ENCODE measurements around the gene ACER3. TPM values are rescaled to one million over a fixed set of nuclear protein-coding genes. Genes with fewer than 3 reads are reported as not detected.
"Not testable (repeated sequence)": the region's sequence is repeated elsewhere in the genome, so short reads cannot be mapped to it uniquely, and the experiment has no call there.

The ACER3 gene
- total RNA-seq, 4 donors from 2014 or later, result 1.1 to 3.4 (median 2.6) TPM

DNA sequence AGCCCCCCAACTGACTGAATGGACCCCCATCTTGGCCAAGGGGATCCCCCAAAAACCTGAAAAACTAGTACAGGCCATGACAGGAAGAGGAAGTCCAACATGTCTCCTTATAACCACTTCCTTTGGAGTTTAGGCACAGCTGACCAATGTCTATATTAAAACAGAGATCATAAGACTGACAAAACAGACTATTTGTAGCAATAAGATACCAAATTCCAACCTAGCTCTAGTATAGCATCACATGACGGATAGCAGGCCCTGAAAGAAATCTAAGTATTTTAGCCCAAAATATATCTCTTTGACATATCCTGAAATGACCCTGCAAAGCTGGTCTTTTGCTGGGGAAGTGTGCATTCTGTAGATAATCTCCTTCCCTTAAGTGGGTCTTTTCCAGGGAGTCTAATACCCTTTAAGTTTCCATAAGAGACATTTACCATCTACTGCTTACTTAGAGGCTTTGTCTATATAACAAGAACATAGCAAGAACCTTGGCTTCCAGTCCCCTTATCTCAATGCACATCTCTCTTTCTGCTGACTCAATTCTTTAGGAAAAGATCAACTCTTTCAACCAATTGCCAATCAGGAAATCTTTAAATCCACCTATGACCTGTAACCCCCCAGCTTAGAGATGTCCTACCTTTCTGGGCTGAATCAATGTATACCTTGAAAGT lies 34.9 kb upstream of the ACER3 start:
- in situ Hi-C loops (cut with MboI; ENCODE audit: low sequenced_read_pairs in 4 of 4), result no loop called here
- TF ChIP-seq POLR2A (IDR thresholded peaks at IDR 0.05), result no peak
- TF ChIP-seq, protein P1, sequence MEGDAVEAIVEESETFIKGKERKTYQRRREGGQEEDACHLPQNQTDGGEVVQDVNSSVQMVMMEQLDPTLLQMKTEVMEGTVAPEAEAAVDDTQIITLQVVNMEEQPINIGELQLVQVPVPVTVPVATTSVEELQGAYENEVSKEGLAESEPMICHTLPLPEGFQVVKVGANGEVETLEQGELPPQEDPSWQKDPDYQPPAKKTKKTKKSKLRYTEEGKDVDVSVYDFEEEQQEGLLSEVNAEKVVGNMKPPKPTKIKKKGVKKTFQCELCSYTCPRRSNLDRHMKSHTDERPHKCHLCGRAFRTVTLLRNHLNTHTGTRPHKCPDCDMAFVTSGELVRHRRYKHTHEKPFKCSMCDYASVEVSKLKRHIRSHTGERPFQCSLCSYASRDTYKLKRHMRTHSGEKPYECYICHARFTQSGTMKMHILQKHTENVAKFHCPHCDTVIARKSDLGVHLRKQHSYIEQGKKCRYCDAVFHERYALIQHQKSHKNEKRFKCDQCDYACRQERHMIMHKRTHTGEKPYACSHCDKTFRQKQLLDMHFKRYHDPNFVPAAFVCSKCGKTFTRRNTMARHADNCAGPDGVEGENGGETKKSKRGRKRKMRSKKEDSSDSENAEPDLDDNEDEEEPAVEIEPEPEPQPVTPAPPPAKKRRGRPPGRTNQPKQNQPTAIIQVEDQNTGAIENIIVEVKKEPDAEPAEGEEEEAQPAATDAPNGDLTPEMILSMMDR (IDR thresholded peaks at IDR 0.05 in 4 of 5, conservative IDR thresholded peaks at IDR 0.05 in 1 of 5), result no peak
- ATAC-seq (no peak), DNase-seq (no peak)
- intact Hi-C loops (cut with DNase I; ENCODE audit: low total_unique reads), result no loop called here
- no peaks in the 10 kb centered on the region for H3K27me3 ChIP-seq
- H3K27ac ChIP-seq, result peak overlapping the region in 3 of 4 donors; percentile 74 to 80 (median 78)
- no peaks in the 10 kb centered on the region for H3K36me3 ChIP-seq
- no peak overlapping the region for H3K4me3 ChIP-seq
- no peaks in the 10 kb centered on the region for H3K9me3 ChIP-seq
- H3K4me1 ChIP-seq, result no peaks in the 10 kb centered on the region

DNA sequence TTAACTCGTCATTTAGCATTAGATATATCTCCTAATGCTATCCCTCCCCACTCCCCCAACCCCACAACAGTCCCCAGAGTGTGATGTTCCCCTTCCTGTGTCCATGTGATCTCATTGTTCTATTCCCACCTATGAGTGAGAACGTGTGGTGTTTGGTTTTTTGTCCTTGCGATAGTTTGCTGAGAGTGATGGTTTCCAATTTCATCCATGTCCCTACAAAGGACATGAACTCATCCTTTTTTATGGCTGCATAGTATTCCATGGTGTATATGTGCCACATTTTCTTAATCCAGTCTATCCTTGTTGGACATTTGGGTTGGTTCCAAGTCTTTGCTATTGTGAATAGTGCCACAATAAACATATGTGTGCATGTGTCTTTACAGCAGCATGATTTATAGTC lies 34.2 kb upstream of the ACER3 start:
- H3K27ac ChIP-seq; H3K9me3 ChIP-seq; DNase-seq; in situ Hi-C loops (cut with MboI; ENCODE audit: low sequenced_read_pairs in 4 of 4); intact Hi-C loops (cut with DNase I; ENCODE audit: low total_unique reads); H3K36me3 ChIP-seq; ATAC-seq; H3K27me3 ChIP-seq; H3K4me1 ChIP-seq; H3K4me3 ChIP-seq: not testable (repeated sequence)

DNA sequence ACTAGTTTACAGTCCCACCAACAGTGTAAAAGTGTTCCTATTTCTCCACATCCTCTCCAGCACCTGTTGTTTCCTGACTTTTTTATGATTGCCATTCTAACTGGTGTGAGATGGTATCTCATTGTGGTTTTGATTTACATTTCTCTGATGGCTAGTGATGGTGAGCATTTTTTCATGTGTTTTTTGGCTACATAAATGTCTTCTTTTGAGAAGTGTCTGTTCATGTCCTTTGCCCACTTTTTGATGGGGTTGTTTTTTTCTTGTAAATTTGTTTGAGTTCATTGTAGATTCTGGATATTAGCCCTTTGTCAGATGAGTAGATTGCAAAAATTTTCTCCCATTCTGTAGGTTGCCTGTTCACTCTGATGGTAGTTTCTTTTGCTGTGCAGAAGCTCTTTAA lies 33.7 kb upstream of the ACER3 start:
- H3K4me3 ChIP-seq; H3K27me3 ChIP-seq; H3K9me3 ChIP-seq; H3K4me1 ChIP-seq; in situ Hi-C loops (cut with MboI; ENCODE audit: low sequenced_read_pairs in 4 of 4); ATAC-seq; H3K27ac ChIP-seq; DNase-seq; H3K36me3 ChIP-seq; intact Hi-C loops (cut with DNase I; ENCODE audit: low total_unique reads): not testable (repeated sequence)

DNA sequence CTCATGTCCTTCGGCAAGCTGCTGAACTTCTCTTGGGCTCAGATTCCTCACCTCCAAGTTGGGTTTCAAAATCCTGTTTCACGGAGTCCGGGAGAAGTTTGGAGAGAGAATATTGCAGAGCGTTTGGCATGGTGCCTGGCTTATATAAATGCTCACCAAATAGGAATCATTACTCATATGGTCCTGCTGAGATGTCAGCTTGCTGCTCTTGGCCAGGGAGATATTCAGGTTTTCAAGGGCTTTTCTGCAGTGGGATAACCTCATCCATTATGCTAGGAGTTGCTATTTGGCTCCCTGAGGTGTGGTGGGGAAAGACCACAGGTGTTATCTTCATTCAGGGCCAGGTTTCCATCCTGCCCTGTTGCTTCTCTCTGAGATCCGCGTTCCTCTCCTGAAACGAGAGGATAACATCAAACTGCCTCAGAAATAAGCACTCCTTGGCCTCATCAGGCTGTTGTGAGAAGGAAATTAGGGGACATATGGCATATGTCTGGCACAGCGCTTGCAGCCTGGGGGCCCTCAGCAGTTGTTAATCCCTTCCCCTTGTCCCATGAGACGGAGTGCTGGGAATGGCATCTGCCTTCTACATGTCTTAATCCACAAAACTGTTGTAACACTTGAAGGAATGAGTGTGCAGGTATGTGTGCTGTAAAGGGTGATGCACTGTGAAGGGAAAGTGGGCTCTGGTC lies 29.9 kb upstream of the ACER3 start:
- Histone ChIP-seq H3K9me3 (no peaks in the 10 kb centered on the region), H3K4me1 (no peaks in the 10 kb centered on the region), H3K27ac (no peak overlapping the region), H3K4me3 (no peak overlapping the region), H3K36me3 (no peaks in the 10 kb centered on the region), H3K27me3 (no peaks in the 10 kb centered on the region)
- TF ChIP-seq POLR2A (IDR thresholded peaks at IDR 0.05), result no peak
- TF ChIP-seq, protein P1 (IDR thresholded peaks at IDR 0.05 in 4 of 5, conservative IDR thresholded peaks at IDR 0.05 in 1 of 5), result no peak
- no peak for DNase-seq
- ATAC-seq, result no peak
- in situ Hi-C loops (cut with MboI; ENCODE audit: low sequenced_read_pairs in 4 of 4) (no loop called here), intact Hi-C loops (cut with DNase I; ENCODE audit: low total_unique reads) (no loop called here)

DNA sequence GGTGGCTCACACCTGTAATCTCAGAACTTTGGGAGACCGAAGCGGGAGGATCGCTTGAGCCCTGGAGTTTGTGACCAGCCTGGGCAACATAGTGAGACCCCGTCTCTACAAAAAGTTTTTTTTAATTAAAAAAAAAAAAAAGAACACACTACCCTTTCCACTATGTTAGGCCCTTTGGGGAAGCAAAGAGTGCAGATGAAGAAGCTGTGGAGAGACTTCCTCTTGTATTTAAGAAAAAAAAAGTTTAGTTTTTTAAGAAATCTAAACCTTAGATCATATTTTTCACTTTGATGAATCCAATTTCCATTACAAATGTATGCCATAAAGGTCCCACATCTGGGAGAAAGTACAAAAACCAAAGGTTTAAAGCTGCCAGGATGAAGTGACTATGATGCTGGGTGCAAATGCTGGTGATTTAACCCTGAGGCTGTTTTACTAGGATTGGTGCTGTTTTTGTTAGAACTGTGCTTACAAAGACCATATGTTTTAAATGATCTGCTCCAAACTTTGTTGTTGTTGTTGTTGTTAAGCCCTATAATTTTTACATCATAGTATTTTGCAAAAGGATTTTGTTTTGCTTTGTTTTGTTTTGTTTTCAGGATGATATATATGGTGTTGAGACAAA lies 28.9 kb upstream of the ACER3 start:
- no peak for TF ChIP-seq POLR2A (IDR thresholded peaks at IDR 0.05)
- TF ChIP-seq, protein P1 (IDR thresholded peaks at IDR 0.05 in 4 of 5, conservative IDR thresholded peaks at IDR 0.05 in 1 of 5), result no peak
- Histone ChIP-seq H3K36me3 (no peaks in the 10 kb centered on the region), H3K4me1 (no peaks in the 10 kb centered on the region), H3K27me3 (no peaks in the 10 kb centered on the region), H3K27ac (no peak overlapping the region), H3K4me3 (no peak overlapping the region), H3K9me3 (no peaks in the 10 kb centered on the region)
- in situ Hi-C loops (cut with MboI; ENCODE audit: low sequenced_read_pairs in 4 of 4), result no loop called here
- no peak for ATAC-seq
- no peak for DNase-seq
- intact Hi-C loops (cut with DNase I; ENCODE audit: low total_unique reads), result no loop called here
